Measurements from ENCODE around the gene ZNF23.

Gene ZNF23

GRCh38 chr16:71426069-71426879 lies 35.8 kb downstream of the ZNF23 start:
- DNase-seq, result no peak

GRCh38 chr16:71425746-71426068 lies 36.3 kb downstream of the ZNF23 start:
- DNase-seq, result no peak

GRCh38 chr16:71424626-71425025 lies 37.4 kb downstream of the ZNF23 start:
- no peak for DNase-seq

- no peak for DNase-seq
These were observed 38.2 kb downstream of the ZNF23 start for GRCh38 chr16:71423865-71424264.

GRCh38 chr16:71423016-71423415 lies 39.0 kb downstream of the ZNF23 start:
- DNase-seq, result no peak

- DNase-seq, result no peak
These were observed 40.1 kb downstream of the ZNF23 start for GRCh38 chr16:71421911-71422310.

GRCh38 chr16:71414038-71414437 lies 48.0 kb downstream of the ZNF23 start:
- DNase-seq, result no peak

GRCh38 chr16:71413341-71413740 lies 48.7 kb downstream of the ZNF23 start:
- no peak for DNase-seq

- peak; percentile 61 to 78 for DNase-seq
These were observed 49.5 kb downstream of the ZNF23 start for GRCh38 chr16:71412270-71413160.

GRCh38 chr16:71410146-71410545 lies 51.9 kb downstream of the ZNF23 start:
- no peak for DNase-seq

GRCh38 chr16:71409011-71409775 lies 52.9 kb downstream of the ZNF23 start:
- no peak for DNase-seq

GRCh38 chr16:71408536-71408935 lies 53.5 kb downstream of the ZNF23 start:
- DNase-seq, result no peak

- DNase-seq, result no peak
These were observed 54.3 kb downstream of the ZNF23 start for GRCh38 chr16:71407731-71408130.

- DNase-seq, result no peak
These were observed 55.3 kb downstream of the ZNF23 start for GRCh38 chr16:71406724-71407123.

- DNase-seq, result no peak
These were observed 55.7 kb downstream of the ZNF23 start for GRCh38 chr16:71406316-71406715.

- DNase-seq, result no peak
These were observed 57.7 kb downstream of the ZNF23 start for GRCh38 chr16:71404364-71404763.

- DNase-seq, result no peak
These were observed 59.4 kb downstream of the ZNF23 start for GRCh38 chr16:71402674-71403073.

- DNase-seq, result no peak
These were observed 60.0 kb downstream of the ZNF23 start for GRCh38 chr16:71402007-71402406.

- no peak for DNase-seq
These were observed 62.1 kb downstream of the ZNF23 start for GRCh38 chr16:71399801-71400563.
